ENCODE results near the gene SPINT2. TPM values are rescaled to one million over a fixed set of nuclear protein-coding genes. Genes with fewer than 3 reads are reported as not detected.

The SPINT2 gene
- total and polyA plus RNA-seq, 7 donors, result 14.3 to 616 (median 20.7) TPM

DNA sequence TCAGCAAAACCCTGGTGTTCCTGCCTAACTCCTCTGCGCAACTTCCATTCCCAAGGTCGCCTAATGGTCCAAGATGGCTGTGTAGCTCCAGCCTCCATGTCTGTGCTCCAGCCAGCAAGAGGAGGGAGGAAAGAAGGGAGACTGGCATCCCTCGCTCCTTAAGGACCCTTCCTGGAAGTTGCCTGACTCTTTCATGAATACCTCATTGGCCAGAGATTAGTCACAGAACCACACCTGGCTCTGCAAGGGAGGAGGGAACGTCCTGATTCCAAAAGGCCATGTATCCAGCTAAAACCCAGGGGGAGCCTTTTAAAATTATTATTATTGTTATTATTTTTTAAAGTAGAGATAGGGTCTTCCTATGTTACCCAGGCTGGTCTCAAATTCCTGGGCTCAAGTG, 60.1 kb downstream of the SPINT2 start:
- Histone ChIP-seq H3K27me3 (no peaks in the 10 kb centered on the region), H3K36me3 (peaks cover 17 to 44% (median 24%) of the 10 kb centered on the region in 4 donors), H3K4me3 (no peak overlapping the region), H3K9me3 (no peaks in the 10 kb centered on the region), H3K27ac (peak overlapping the region in 3 of 4 donors; percentile 90 to 98 (median 92)), H3K4me1 (peaks cover 0 to 41% (median 33%) of the 10 kb centered on the region in 4 donors)
- 89 to 95% methylated on average over 4 of the region's 4 CpGs for WGBS, 2 donors
- no peak for DNase-seq
- no peak for TF ChIP-seq POLR2A (IDR thresholded peaks at IDR 0.05)
- no peak for TF ChIP-seq EP300 (IDR thresholded peaks at IDR 0.05)
- TF ChIP-seq CTCF (IDR thresholded peaks at IDR 0.05), result no peak
- intact Hi-C loops (cut with DNase I), result no loop called here

DNA sequence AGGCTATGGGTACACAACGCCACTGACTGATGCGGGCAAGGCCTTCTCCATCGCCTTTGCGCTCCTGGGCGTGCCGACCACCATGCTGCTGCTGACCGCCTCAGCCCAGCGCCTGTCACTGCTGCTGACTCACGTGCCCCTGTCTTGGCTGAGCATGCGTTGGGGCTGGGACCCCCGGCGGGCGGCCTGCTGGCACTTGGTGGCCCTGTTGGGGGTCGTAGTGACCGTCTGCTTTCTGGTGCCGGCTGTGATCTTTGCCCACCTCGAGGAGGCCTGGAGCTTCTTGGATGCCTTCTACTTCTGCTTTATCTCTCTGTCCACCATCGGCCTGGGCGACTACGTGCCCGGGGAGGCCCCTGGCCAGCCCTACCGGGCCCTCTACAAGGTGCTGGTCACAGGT, 62.2 kb downstream of the SPINT2 start:
- H3K36me3 ChIP-seq, result peaks cover 17 to 44% (median 24%) of the 10 kb centered on the region in 4 donors
- 95% methylated on average over 22 of the region's 22 CpGs for WGBS, 2 donors

GRCh38 chr19:38329651-38330050, 65.3 kb downstream of the SPINT2 start:
- Histone ChIP-seq H3K36me3 (peaks cover 17 to 39% (median 24%) of the 10 kb centered on the region in 4 donors), H3K4me1 (no peaks in the 10 kb centered on the region), H3K27me3 (no peaks in the 10 kb centered on the region), H3K27ac (no peak overlapping the region), H3K4me3 (no peak overlapping the region), H3K9me3 (no peaks in the 10 kb centered on the region)
- intact Hi-C loops (cut with DNase I), result loop anchor here (10.0 kb wide), 1 partner anchor 795 kb away; the partner anchor contains the start of gene PAK4
- TF ChIP-seq EP300 (IDR thresholded peaks at IDR 0.05), result no peak
- no peak for TF ChIP-seq CTCF (IDR thresholded peaks at IDR 0.05)
- no peak for TF ChIP-seq POLR2A (IDR thresholded peaks at IDR 0.05)
- no peak for TF ChIP-seq POLR2AphosphoS5 (IDR thresholded peaks at IDR 0.05)
- 95 to 96% methylated on average over 7 of the region's 7 CpGs for WGBS, 2 donors
- no peak for DNase-seq

More for the DNA sequence above, 62.2 kb downstream of the SPINT2 start:
- Histone ChIP-seq H3K4me1 (peaks cover 0 to 25% (median 20%) of the 10 kb centered on the region in 4 donors), H3K27ac (no peak overlapping the region), H3K9me3 (no peaks in the 10 kb centered on the region), H3K27me3 (no peaks in the 10 kb centered on the region), H3K4me3 (no peak overlapping the region)
- no peak for DNase-seq
- TF ChIP-seq CTCF (IDR thresholded peaks at IDR 0.05) (no peak), POLR2A (IDR thresholded peaks at IDR 0.05) (no peak)
- intact Hi-C loops (cut with DNase I), result no loop called here

- DNase-seq, result no peak
- Histone ChIP-seq H3K4me1 (peaks cover 0 to 6% (median 5%) of the 10 kb centered on the region in 4 donors), H3K4me3 (no peak overlapping the region), H3K27ac (no peak overlapping the region), H3K9me3 (no peaks in the 10 kb centered on the region), H3K36me3 (peaks cover 11 to 18% (median 15%) of the 10 kb centered on the region in 4 donors), H3K27me3 (no peaks in the 10 kb centered on the region)
- TF ChIP-seq CTCF (IDR thresholded peaks at IDR 0.05) (no peak), EP300 (IDR thresholded peaks at IDR 0.05) (no peak), POLR2AphosphoS5 (IDR thresholded peaks at IDR 0.05) (no peak)
- WGBS, 2 donors, result 84 to 87% methylated on average over 1 of the region's 1 CpG
- intact Hi-C loops (cut with DNase I), result loop anchor here (10.0 kb wide), 1 partner anchor 793 kb away; the partner anchor contains the start of gene PAK4
Observed at GRCh38 chr19:38331728-38332127, 67.4 kb downstream of the SPINT2 start.

DNA sequence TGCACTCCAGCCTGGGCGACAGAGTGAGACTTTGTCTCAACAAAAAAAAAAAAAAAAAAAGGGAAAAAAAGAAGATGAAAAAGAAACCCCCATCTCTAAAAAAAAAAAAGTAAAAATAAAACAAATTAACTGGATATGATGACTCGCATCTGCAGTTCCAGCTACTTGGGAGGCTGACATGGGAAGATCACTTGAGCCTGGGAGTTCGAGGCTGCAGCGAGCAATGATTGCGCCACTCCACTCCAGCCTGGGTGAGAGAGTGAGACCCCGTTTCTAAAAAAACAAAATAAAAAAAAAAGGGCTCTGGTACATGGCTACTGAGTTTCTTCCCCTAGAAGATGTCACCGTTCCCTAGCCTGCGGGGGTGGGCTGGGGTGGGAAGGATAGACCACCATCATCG, 68.9 kb downstream of the SPINT2 start:
- peaks cover 0 to 17% (median 11%) of the 10 kb centered on the region in 4 donors for H3K4me1 ChIP-seq
- DNase-seq, result no peak
- WGBS, 2 donors, result 90 to 93% methylated on average over 9 of the region's 9 CpGs
- TF ChIP-seq POLR2A (IDR thresholded peaks at IDR 0.05) (no peak), POLR2AphosphoS5 (IDR thresholded peaks at IDR 0.05) (no peak)
- intact Hi-C loops (cut with DNase I), result loop anchor here (10.0 kb wide), 1 partner anchor 792 kb away; the partner anchor contains the start of gene PAK4
- H3K4me3 ChIP-seq, result no peak overlapping the region
- H3K27me3 ChIP-seq, result no peaks in the 10 kb centered on the region
- peaks cover 0 to 3% (median 1%) of the 10 kb centered on the region in 4 donors for H3K36me3 ChIP-seq
- no peaks in the 10 kb centered on the region for H3K9me3 ChIP-seq
- H3K27ac ChIP-seq, result no peak overlapping the region

All from sigmoid colon (tissue), 7 donors.